HG02870 (cell line): ENCODE results near the gene IL13RA1.
"Not testable (repeated sequence)": the region's sequence is repeated elsewhere in the genome, so short reads cannot be mapped to it uniquely, and the experiment has no call there.

Source experiments
- ATAC-seq: cut with Tn5 transposase; IDR thresholded peaks from one replicate; pipeline ENCODE4 v1.9.1; 2021; ENCODE audit warnings: mild to moderate bottlenecking, moderate library complexity; ENCODE audit not compliant: unreplicated experiment

The IL13RA1 gene

GRCh38 chrX:118726887-118727685, at the start of gene IL13RA1:
Gene IL13RA1 (plus strand): TSS chrX:118727606. CDS start chrX:118727639, 33 bp downstream.
- peak; percentile 53 for ATAC-seq

GRCh38 chrX:118679290-118679689, 48.1 kb upstream of the IL13RA1 start:
- no peak for ATAC-seq

- ATAC-seq: no peak
Measured at GRCh38 chrX:118682258-118683014, 45.0 kb upstream of the IL13RA1 start.

- no peak for ATAC-seq
Measured at GRCh38 chrX:118685393-118685792, 42.0 kb upstream of the IL13RA1 start.

GRCh38 chrX:118688935-118689334, 38.5 kb upstream of the IL13RA1 start:
- no peak for ATAC-seq

GRCh38 chrX:118693843-118694242, 33.6 kb upstream of the IL13RA1 start:
- ATAC-seq: no peak

GRCh38 chrX:118694638-118695037, 32.8 kb upstream of the IL13RA1 start:
- no peak for ATAC-seq

- no peak for ATAC-seq
Measured at GRCh38 chrX:118698516-118699170, 28.8 kb upstream of the IL13RA1 start.

GRCh38 chrX:118702741-118703140, 24.7 kb upstream of the IL13RA1 start:
- no peak for ATAC-seq

- ATAC-seq: no peak
Measured at GRCh38 chrX:118706681-118707080, 20.7 kb upstream of the IL13RA1 start.

GRCh38 chrX:118714521-118714920, 12.9 kb upstream of the IL13RA1 start:
- no peak for ATAC-seq

- ATAC-seq: not testable (repeated sequence)
Measured at GRCh38 chrX:118715917-118716316, 11.5 kb upstream of the IL13RA1 start.

GRCh38 chrX:118716833-118717232, 10.6 kb upstream of the IL13RA1 start:
- not testable (repeated sequence) for ATAC-seq

- ATAC-seq: no peak
Measured at GRCh38 chrX:118717678-118718391, 9.6 kb upstream of the IL13RA1 start.

GRCh38 chrX:118718737-118719136, 8.7 kb upstream of the IL13RA1 start:
- no peak for ATAC-seq

GRCh38 chrX:118720058-118720707, 7.2 kb upstream of the IL13RA1 start:
- ATAC-seq: no peak

- ATAC-seq: no peak
Measured at GRCh38 chrX:118723376-118723775, 4.0 kb upstream of the IL13RA1 start.

- ATAC-seq: no peak
Measured at GRCh38 chrX:118724365-118724764, 3.0 kb upstream of the IL13RA1 start.

GRCh38 chrX:118724775-118725174, 2.6 kb upstream of the IL13RA1 start:
- no peak for ATAC-seq

- ATAC-seq: no peak
Measured at GRCh38 chrX:118726396-118726795, 1.0 kb upstream of the IL13RA1 start.
